ENCODE results near the gene C22orf31.

C22orf31 gene

DNA sequence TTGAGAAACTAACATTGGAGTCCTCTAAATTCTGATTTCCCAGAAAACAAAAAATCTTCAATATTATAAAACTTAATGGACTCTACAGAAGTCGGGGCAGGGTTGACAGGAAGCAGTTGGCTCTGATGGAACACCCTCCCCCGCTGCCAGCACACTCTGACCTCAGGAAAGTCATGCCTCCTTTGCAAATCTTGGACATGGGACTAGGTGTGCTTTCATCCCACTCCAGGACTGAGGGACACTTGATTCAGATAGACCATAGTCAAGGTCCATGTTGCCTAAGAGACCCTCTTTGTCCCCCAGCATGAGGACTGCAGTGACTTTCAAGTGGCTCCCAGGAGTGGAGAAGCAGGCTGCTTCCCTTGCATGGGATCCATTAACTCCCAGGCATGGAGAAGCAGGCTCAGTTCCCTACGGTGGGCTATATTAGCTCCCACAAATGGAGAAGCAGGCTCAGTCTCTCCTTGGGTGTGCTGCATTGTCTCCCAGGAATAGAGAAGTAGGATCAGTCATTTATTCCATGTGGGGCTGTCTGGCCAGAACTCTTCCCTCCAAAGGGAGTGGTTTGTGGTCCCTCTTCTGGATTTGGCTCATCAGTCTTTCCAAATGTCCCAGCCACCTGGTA, 38.3 kb downstream of the C22orf31 start:
- DNase-seq = no peak

DNA sequence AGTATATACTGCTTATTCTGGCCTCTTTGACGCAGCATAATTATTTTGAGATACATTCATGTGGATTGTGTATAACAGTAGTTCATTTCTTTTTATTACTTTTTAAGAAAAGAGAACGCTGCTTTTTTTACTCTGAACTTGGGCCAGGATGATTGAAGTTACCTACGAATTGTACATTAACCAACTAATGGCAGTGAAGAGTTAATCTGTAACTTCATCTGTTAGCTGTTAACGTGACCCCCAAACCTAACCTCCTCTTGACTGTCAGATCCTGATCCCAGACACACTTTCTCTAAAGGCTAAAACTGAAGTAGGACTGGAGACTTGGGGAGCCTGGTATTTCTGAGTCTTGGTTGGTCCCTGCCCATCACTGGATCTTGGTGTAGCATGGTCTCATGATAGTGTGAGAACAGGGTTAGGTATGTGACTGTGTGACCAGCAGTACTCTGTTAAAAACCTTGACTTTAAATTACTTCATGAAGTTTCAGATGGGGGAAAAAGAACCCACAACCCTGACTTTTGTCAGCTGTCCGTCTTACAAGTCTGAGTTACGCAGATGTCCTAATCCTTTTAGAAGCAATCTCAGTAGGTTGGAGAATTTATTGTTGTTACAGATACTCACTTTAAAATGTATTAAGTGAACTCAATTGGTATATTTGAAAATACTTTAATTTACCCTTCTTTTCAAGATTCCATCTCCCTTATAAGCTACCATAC, 39.4 kb downstream of the C22orf31 start:
- DNase-seq = no peak

DNA sequence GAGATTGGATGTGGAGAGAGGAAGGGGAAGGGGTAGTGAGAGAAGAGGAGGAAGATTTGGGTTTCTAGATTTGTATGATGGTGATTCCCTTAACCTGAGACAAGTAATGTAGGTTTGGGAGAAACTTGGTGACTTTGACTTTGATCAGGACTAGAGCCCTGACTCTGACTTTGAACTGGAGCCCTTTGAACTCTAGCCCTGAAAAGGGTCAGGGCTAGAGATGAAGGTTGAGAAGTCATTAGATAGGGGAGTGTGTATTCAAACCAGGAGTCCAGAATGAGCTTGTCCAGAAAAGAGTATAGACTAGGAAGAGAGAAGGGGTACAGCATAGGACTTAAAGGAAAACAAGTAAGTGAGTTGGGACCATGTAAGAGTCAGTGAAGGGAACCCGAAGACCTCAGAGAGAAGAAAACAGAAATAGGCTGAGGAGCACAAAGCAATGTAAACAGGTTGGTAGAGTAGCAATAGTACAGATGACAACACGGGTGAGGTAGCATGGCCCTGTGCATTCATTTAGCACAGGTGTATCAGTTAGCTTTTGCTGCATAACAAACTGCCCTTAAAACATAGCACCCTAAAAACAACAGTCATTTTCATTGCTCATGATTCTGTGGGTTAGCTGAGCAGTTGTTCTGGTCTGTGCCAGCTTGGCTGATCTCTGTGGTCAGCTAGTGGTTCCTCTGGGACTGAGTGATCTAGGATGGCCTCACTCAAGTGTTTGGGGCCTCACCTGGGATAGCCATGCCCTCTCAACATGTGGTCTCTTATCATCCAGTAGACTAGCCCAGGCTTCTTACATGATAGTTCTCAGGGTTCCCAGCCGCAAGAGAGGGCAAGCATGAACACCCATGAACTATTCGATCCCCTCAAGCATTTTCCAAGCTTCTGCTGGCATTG, 43.1 kb downstream of the C22orf31 start:
- no peak for DNase-seq

DNA sequence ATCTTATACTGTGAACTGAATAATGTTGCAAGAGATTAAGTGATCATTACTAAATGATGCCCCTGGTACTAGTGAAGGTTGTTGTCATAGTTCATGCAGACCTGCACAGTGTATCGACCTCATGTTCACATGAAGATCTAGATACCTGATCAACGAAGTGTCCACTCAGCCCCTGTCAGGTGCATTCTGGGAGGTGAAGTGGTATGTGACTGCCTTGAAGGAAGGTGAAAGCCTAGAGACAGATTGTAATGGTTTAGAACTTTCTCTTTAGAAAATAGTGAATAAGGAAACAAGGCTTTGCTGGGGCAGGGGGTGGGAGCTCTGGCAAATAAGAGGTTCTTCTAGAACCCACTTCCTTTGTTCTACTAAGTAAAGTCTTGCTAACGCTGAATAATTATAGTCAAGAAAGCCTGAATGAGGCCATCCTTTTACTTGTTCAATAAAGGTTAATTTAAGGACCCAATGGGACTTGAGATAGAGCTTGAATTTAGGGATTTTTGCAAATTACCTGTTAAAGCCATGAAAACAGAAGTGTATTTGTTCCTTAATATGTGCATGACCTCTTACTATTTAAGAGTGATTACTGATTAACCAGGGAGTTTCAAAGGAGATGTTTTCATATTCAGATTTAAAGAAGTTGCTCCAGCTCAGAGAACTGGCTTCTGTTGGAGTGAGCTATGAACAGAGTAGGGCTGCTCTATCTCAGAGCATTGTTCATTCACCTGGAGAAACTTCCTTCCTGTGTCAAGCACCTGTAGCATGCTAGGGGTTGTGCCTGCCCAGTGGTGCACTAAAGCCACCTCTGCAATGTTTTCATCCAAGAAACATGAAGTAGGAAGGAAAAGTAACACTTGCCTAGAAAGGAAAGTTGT, 45.3 kb downstream of the C22orf31 start:
- DNase-seq = no peak

DNA sequence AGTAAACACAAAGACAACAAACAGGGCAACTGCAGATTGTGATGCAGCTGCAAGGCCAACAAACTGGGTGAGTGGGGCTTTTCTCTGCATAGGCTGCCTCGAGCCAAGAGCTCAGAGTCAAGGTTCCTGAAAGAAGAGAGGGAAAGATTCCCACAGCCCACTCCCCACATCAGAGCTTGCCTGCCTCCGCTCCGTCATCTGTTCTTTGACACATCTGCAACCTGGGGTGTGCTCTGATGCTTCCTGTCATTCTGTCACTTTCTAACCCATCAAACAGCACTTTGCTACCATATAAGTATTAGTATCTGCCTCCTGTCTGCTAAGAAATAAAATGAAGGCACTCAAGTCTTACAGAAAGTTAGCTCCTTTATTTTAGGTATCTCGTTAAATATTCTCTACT, 46.9 kb downstream of the C22orf31 start:
- no peak for DNase-seq

DNA sequence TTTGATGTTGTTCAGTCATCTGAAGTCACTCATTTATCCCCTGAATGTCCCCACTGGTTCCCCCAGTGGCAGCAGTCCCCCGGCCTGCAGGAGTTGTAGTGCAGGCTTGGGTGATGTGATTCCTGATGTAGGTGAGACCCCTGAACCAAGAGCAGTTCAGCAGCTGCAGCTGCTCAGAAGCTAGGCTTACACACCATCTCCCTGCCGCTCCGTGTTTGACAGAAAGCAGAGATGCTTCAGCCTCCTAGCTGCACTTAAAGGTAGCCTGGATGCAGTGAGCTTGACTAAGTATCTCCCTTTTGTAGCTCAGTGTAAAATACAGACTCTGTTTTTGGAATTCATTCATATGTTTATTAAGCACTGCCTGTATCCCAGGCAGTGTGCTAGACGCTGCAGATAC, 47.3 kb downstream of the C22orf31 start:
- no peak for DNase-seq

DNA sequence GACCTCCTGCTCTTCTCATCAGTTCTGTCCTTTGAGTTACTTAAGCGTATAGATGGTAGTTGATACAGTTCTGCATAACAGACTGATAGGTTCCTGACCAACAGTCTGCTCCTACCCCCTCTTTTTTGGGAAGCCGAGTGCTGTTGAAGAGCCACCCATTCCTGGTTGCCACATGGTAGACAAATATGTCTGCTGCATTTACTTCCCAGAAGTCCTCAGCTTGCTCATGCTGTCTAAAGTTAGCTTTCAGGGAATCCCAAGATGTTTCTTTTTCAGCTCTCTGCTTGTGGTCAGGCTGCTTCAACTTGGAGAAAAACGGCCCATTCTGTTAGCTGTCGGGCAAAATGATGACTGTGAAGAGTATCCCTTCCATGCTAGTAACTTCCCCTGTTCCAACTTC, 48.7 kb downstream of the C22orf31 start:
- DNase-seq = no peak

DNA sequence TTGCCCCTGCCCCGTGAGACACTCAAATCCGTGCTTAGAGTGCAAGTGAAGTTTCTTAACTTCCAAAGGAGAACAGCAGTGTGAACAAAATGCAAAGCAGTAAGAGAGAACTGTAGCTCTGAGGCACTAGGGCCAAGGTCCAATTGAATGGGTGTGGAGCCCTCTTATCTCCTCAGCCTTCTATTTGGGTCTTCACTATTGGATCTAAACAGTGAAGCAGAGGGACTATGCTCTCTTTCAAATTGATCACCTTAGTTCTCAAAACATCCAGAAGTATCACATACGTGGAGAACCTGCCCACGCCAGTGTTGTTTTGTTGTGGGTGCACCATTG, 49.6 kb downstream of the C22orf31 start:
- no peak for DNase-seq

DNA sequence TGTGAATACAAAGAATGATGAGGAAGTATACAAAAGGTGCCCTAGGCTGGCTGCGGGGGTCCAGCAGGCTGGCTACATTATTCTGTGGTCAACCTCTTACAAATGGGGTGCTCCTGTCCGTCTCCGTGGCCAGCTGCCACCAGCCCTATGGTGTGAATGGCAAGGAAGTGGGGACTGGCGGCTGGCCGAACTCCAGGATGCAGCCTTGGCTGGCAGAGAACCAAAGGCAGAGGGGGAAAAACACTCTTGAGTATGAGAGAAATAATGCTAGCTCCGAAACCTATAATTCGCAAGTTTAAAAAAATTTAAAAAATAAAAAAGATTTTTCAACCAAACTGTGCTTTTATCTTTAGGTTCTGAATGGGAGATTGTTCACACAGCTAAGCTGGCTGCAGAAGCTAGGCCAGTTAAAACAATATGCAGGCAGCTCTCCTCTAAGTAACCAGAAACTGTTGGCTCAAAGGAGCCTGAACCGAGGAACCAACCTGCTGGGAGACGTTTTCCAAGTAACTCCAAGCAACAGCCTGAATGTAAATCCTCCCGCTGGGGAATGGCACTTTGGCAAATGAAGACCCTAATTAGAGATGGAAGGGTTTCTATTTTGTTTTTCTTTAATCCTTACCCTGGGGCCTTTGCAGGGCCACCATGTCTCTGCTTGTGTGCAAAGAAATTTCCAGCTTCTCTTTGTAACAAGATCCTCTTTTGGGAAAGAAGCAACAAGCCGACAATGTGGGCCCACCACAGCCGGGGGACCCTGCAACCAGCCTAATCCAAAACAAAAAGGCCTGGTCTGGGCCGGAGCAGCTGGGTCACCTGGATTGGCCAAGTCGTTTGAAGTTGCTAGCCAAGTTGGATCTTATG, 50.2 kb downstream of the C22orf31 start:
- no peak for DNase-seq

DNA sequence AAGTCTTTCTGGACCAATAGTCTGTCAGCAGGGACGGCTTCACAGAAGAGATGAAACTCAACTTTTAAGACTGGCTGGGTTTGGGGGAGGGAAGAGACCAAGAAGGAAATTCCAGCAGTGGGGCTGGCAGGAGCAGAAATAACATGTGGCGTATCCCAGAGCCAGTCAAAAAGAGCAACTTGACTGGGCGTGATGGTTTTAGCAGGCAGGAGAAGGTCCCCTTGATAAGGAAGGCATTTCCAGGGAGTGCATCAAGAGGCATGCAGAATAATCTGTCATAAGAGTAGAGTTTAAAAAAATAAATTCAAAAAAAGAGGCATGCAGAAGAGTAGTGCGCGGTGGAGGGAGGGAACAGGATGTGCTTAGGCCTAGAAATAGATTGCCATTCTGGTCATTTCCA, 52.5 kb downstream of the C22orf31 start:
- no peak for DNase-seq

All from stimulated activated CD8-positive, alpha-beta memory T cell treated with anti-CD3 and anti-CD28 coated beads, Interleukin-4, amount 100 ng/mL, for 48 hours (primary cell).